HepG2 (cell line): ENCODE results near the gene MIR17HG. TPM values are rescaled to one million over a fixed set of nuclear protein-coding genes. Genes with fewer than 3 reads are reported as not detected.

Experiments used
- ATAC-seq: fragments of 200-7000 bp; cut with Tn5 transposase; 3 replicates; pipeline ENCODE4 v1.9.1; 2020; ENCODE audit warnings: mild to moderate bottlenecking, moderate library complexity
- BruUV-seq: library from RNA; stranded (reverse); fragments of 400-500 nt; replicated peaks from 2 replicates; lab custom pipeline; 2021; lab: Mats Ljungman, UMichigan
- CTCF ChIA-PET: fragments of 300-600 bp; formaldehyde crosslinking; extraction: SDS; loops from one replicate; lab custom pipeline; 2021; ENCODE audit warnings: low total read pairs, inconsistent platforms, low intra/inter-chr PET ratio; lab: Yijun Ruan, JAX
- POLR2A ChIA-PET: fragments of 350-600 bp; sonication (Branson Sonifier 250); formaldehyde crosslinking; loops from one replicate; lab custom pipeline; 2020; ENCODE audit warnings: antibody characterized with exemption, inconsistent platforms; lab: Yijun Ruan, JAX
- DNase-seq: peaks from one replicate; pipeline ENCODE4 v3.0.0-alpha.2; 2015; ENCODE audit warnings: low spot score
- FAIRE-seq: peaks from 3 replicates; lab custom pipeline; 2011; peaks lifted over from hg19 to GRCh38; lab: Jason Lieb, UNC
- H2AFZ ChIP-seq: one replicate; pipeline ENCODE4 v1.6.1; 2011; ENCODE audit warnings: low read length, inconsistent platforms
- H3K27ac ChIP-seq: fragments of 300-600 bp; 3 replicates; pipeline ENCODE4 v1.8.0; 2011; ENCODE audit warnings: mixed run types, mild to moderate bottlenecking, mixed read lengths, low read length, inconsistent platforms; ENCODE audit not compliant: insufficient read depth; ENCODE audit errors: extremely low read length
- H3K27me3 ChIP-seq, 2 experiments: fragments of 200-600 bp in 1 of 2; 2 replicates in 1 of 2; 3 replicates in 1 of 2; pipeline versions ENCODE4 v1.6.0 to v1.8.0; 2011; ENCODE audit warnings: low read length in 2 of 2, mild to moderate bottlenecking in 2 of 2, moderate library complexity in 2 of 2, inconsistent platforms in 1 of 2; ENCODE audit not compliant: insufficient read depth in 2 of 2, control insufficient read depth in 1 of 2
- H3K36me3 ChIP-seq, 2 experiments: fragments of 200-600 bp in 1 of 2; replicated peaks in 1 of 2; 2 replicates in 1 of 2; 3 replicates in 1 of 2; pipeline versions ENCODE4 v1.5.1 to v1.8.0; 2011; ENCODE audit warnings: low read length in 2 of 2, inconsistent platforms in 1 of 2; ENCODE audit not compliant: insufficient read depth in 2 of 2, control insufficient read depth in 1 of 2
- H3K4me1 ChIP-seq: 2 replicates; pipeline ENCODE4 v1.5.1; 2012; ENCODE audit warnings: low read length, inconsistent platforms; ENCODE audit not compliant: insufficient read depth
- H3K4me2 ChIP-seq: 2 replicates; pipeline ENCODE4 v1.6.0; 2011; ENCODE audit warnings: low read depth, low read length, inconsistent platforms
- H3K4me3 ChIP-seq, 3 experiments: fragments of 200-600 bp in 1 of 3; sonication (generic), shearing (Covaris generic) in 1 of 3; replicated peaks in 1 of 3; 2 replicates each; pipeline ENCODE4 v1.5.1; 2011 to 2016; ENCODE audit warnings: low read length in 3 of 3, inconsistent platforms in 2 of 3, low read depth in 2 of 3, mild to moderate bottlenecking in 2 of 3, control low read depth in 1 of 3, mixed read lengths in 1 of 3; ENCODE audit not compliant: insufficient read depth in 1 of 3
- H3K79me2 ChIP-seq: one replicate; pipeline ENCODE4 v1.6.1; 2011; ENCODE audit warnings: low read length, inconsistent platforms; ENCODE audit not compliant: insufficient read depth
- H3K9ac ChIP-seq: 2 replicates; pipeline ENCODE4 v1.6.0; 2011; ENCODE audit warnings: mild to moderate bottlenecking, low read depth, low read length, inconsistent platforms; ENCODE audit not compliant: insufficient read depth
- H3K9me3 ChIP-seq: 2 replicates; pipeline ENCODE4 v1.5.1; 2012; ENCODE audit warnings: mild to moderate bottlenecking, low read length
- H4K20me1 ChIP-seq: 2 replicates; pipeline ENCODE4 v1.6.0; 2011; ENCODE audit warnings: inconsistent platforms, mild to moderate bottlenecking, low read length, moderate library complexity; ENCODE audit not compliant: insufficient read depth
- HNF4A ChIP-seq: sonication (generic); formaldehyde crosslinking; IDR thresholded peaks from 2 replicates; pipeline ENCODE4 v1.4.0; 2020; ENCODE audit warnings: missing genetic modification reagents
- NFIC ChIP-seq: IDR thresholded peaks from 2 replicates; pipeline ENCODE4 v1.6.1; 2012; ENCODE audit warnings: mild to moderate bottlenecking, low read length, inconsistent platforms
- ONECUT2 ChIP-seq: sonication (generic); formaldehyde crosslinking; IDR thresholded peaks from 2 replicates; pipeline ENCODE4 v1.4.0; 2020; ENCODE audit warnings: missing genetic modification reagents
- POLR2AphosphoS5 ChIP-seq: IDR thresholded peaks from 2 replicates; pipeline ENCODE4 v1.6.1; 2012; ENCODE audit warnings: low read depth, low read length
- REPIN1 ChIP-seq: sonication (generic); formaldehyde crosslinking; IDR thresholded peaks from 2 replicates; pipeline ENCODE4 v1.8.0; 2022; ENCODE audit warnings: missing genetic modification reagents, low read depth, mild to moderate bottlenecking, borderline replicate concordance
- SSRP1 ChIP-seq: IDR thresholded peaks from 2 replicates; pipeline ENCODE4 v1.6.1; 2016; ENCODE audit warnings: control low read depth
- ZKSCAN5 ChIP-seq: sonication (generic); formaldehyde crosslinking; IDR thresholded peaks from 2 replicates; pipeline ENCODE4 v1.5.1; 2020; ENCODE audit warnings: mild to moderate bottlenecking, missing genetic modification reagents
- ZNF430 ChIP-seq: sonication (generic); formaldehyde crosslinking; IDR thresholded peaks from 2 replicates; pipeline ENCODE4 v1.9.0; 2021; ENCODE audit warnings: mild to moderate bottlenecking, missing genetic modification reagents
- WGBS: methylation state at CpG from one replicate; pipeline ENCODE4 v1.1.6; 2017; ENCODE audit warnings: low lambda C conversion rate; 5-methylcytosine and 5-hydroxymethylcytosine counted together
- in situ Hi-C: cut with HindIII; loops from 2 replicates; pipeline ENCODE4 v1.10.0; 2017; ENCODE audit warnings: low pct_unique_long_range_greater_than_20kb; ENCODE audit not compliant: extremely low pct_ligation_motif_present
- intact Hi-C: fragments of 100-400 bp; cut with micrococcal nuclease; formaldehyde crosslinking; loops from one replicate; pipeline ENCODE4 v1.10.0; 2022; ENCODE audit not compliant: unreplicated experiment
- polyA plus RNA-seq, 8 experiments: library from polyadenylated mRNA; depleted of rRNA in 3 of 8; stranded (reverse) in 7 of 8; unstranded in 1 of 8; fragments of >200 nt; fragmentation: Illumina TruSeq in 4 of 8; extraction: Trizol in 4 of 8; gene quantifications; 2 replicates each; pipeline versions ENCODE4 v1.2.1 to v1.2.3, GENCODE V29; 2011 to 2016; ENCODE audit warnings: low read depth in 4 of 8, missing spikeins in 1 of 8, mixed read lengths in 1 of 8; ENCODE audit not compliant: insufficient read depth in 1 of 8
- total RNA-seq, 5 experiments: library from RNA; depleted of rRNA; stranded (reverse); fragments of >200 nt; fragmentation: Illumina TruSeq; extraction: Trizol; gene quantifications; 2 replicates each; pipeline ENCODE4 v1.2.3, GENCODE V29; 2016; ENCODE audit warnings: low read depth in 1 of 5
- TF ChIP-seq, protein P1 (sequence below): sonication (generic); formaldehyde crosslinking; IDR thresholded peaks from 2 replicates; pipeline ENCODE4 v1.4.0; 2020; ENCODE audit warnings: mild to moderate bottlenecking, missing genetic modification reagents
- TF ChIP-seq, protein P2 (sequence below): sonication (generic); formaldehyde crosslinking; IDR thresholded peaks from 2 replicates; pipeline ENCODE4 v1.9.0; 2022; ENCODE audit warnings: low read depth, missing genetic modification reagents
- TF ChIP-seq, protein P3 (sequence below): sonication (generic); formaldehyde crosslinking; conservative IDR thresholded peaks from 2 replicates; pipeline ENCODE4 v1.4.0; 2020; ENCODE audit warnings: mild to moderate bottlenecking, missing genetic modification reagents, moderate library complexity
- TF ChIP-seq, protein P4 (sequence below), 2 experiments: sonication (generic) in 1 of 2; formaldehyde crosslinking in 1 of 2; IDR thresholded peaks; 2 replicates each; pipeline versions ENCODE4 v1.5.1 to v1.6.1; 2011 to 2020; ENCODE audit warnings: borderline replicate concordance in 1 of 2, low read depth in 1 of 2, low read length in 1 of 2, mild to moderate bottlenecking in 1 of 2, missing genetic modification reagents in 1 of 2, moderate library complexity in 1 of 2

Gene MIR17HG
- total and polyA plus RNA-seq, 2 of the 13 experiments (the other 11 are each of a cell fraction or from before 2014, with no cell fraction given) = 2.5 to 12.3 TPM

DNA sequence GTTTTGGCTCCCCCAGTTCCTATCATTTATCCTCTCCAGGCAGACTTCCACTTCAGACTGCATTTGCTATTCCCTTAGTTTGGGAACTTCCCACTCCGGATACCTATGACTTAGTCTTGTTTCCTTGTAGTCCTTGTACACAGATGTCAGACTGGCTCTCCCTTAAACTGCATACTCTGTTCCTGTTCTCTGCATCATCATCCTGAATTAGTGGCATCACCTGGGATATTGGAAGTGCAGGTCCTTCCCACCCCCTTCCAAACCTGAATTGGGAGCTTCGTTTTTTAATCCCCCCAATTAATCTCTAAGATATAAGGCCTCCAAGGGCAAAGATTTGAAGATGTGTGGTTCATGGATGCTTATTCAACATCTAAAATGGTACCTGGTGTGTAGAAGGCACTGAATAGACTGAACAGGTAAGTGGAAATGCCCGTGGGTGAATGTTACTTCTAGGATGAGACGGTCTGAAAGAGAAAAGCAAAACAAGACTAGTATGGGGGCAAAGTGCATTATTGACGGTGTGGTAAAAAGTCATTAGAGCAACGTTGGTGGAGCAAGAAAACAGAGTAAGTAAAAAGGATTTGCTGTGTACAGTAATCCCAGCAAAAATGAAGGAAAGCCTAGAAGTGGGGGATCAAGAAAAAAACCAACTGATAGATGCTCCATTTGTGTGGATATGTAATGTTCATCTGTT is 9.6 kb downstream of the MIR17HG start:
- H3K36me3 ChIP-seq = peaks cover 5 to 39% of the 10 kb centered on the region in 2 experiments
- in situ Hi-C loops = no loop called here
- H3K9ac ChIP-seq = no peak overlapping the region
- FAIRE-seq (no peak), DNase-seq (no peak), ATAC-seq (peak; percentile 20)
- WGBS = 46% methylated on average over 6 of the region's 6 CpGs
- POLR2A ChIA-PET = no interaction called here
- H2AFZ ChIP-seq = no peak overlapping the region
- H3K79me2 ChIP-seq = peaks cover 10% of the 10 kb centered on the region
- BruUV-seq = no TSS peak
- peaks cover 100% of the 10 kb centered on the region for H3K4me1 ChIP-seq
- no peak overlapping the region for H3K4me3 ChIP-seq
- CTCF ChIA-PET = no interaction called here
- H3K4me2 ChIP-seq = no peak overlapping the region
- intact Hi-C loops = no loop called here
- H3K9me3 ChIP-seq = no peaks in the 10 kb centered on the region
- peak overlapping the region; percentile 32 for H3K27ac ChIP-seq
- peaks cover 48% of the 10 kb centered on the region for H4K20me1 ChIP-seq
- H3K27me3 ChIP-seq = no peaks in the 10 kb centered on the region
- TF ChIP-seq, protein P1, sequence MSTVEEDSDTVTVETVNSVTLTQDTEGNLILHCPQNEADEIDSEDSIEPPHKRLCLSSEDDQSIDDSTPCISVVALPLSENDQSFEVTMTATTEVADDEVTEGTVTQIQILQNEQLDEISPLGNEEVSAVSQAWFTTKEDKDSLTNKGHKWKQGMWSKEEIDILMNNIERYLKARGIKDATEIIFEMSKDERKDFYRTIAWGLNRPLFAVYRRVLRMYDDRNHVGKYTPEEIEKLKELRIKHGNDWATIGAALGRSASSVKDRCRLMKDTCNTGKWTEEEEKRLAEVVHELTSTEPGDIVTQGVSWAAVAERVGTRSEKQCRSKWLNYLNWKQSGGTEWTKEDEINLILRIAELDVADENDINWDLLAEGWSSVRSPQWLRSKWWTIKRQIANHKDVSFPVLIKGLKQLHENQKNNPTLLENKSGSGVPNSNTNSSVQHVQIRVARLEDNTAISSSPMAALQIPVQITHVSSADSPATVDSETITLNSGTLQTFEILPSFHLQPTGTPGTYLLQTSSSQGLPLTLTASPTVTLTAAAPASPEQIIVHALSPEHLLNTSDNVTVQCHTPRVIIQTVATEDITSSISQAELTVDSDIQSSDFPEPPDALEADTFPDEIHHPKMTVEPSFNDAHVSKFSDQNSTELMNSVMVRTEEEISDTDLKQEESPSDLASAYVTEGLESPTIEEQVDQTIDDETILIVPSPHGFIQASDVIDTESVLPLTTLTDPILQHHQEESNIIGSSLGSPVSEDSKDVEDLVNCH (CRISPR knock-in tag) = no peak
- TF ChIP-seq, protein P2, sequence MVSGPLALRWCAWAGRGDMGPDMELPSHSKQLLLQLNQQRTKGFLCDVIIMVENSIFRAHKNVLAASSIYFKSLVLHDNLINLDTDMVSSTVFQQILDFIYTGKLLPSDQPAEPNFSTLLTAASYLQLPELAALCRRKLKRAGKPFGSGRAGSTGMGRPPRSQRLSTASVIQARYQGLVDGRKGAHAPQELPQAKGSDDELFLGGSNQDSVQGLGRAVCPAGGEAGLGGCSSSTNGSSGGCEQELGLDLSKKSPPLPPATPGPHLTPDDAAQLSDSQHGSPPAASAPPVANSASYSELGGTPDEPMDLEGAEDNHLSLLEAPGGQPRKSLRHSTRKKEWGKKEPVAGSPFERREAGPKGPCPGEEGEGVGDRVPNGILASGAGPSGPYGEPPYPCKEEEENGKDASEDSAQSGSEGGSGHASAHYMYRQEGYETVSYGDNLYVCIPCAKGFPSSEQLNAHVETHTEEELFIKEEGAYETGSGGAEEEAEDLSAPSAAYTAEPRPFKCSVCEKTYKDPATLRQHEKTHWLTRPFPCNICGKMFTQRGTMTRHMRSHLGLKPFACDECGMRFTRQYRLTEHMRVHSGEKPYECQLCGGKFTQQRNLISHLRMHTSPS (CRISPR knock-in tag) = no peak
- TF ChIP-seq NFIC (0 out of 2 replicates have a peak, but pooled peaks have one; percentile 34), ONECUT2 (CRISPR knock-in tag) (peak; percentile 54; the same call in 1 of the 2 replicates), POLR2AphosphoS5 (peak; percentile 66; the same call in 1 of the 2 replicates), HNF4A (peak; percentile 68), ZKSCAN5 (CRISPR knock-in tag) (no peak), REPIN1 (CRISPR knock-in tag) (0 out of 2 replicates have a peak, but pooled peaks have one; percentile 24), ZNF430 (CRISPR knock-in tag) (0 out of 2 replicates have a peak, but pooled peaks have one; percentile 20), SSRP1 (CRISPR knock-in tag) (peak; percentile 19; the same call in 1 of the 2 replicates)
- TF ChIP-seq, protein P3, sequence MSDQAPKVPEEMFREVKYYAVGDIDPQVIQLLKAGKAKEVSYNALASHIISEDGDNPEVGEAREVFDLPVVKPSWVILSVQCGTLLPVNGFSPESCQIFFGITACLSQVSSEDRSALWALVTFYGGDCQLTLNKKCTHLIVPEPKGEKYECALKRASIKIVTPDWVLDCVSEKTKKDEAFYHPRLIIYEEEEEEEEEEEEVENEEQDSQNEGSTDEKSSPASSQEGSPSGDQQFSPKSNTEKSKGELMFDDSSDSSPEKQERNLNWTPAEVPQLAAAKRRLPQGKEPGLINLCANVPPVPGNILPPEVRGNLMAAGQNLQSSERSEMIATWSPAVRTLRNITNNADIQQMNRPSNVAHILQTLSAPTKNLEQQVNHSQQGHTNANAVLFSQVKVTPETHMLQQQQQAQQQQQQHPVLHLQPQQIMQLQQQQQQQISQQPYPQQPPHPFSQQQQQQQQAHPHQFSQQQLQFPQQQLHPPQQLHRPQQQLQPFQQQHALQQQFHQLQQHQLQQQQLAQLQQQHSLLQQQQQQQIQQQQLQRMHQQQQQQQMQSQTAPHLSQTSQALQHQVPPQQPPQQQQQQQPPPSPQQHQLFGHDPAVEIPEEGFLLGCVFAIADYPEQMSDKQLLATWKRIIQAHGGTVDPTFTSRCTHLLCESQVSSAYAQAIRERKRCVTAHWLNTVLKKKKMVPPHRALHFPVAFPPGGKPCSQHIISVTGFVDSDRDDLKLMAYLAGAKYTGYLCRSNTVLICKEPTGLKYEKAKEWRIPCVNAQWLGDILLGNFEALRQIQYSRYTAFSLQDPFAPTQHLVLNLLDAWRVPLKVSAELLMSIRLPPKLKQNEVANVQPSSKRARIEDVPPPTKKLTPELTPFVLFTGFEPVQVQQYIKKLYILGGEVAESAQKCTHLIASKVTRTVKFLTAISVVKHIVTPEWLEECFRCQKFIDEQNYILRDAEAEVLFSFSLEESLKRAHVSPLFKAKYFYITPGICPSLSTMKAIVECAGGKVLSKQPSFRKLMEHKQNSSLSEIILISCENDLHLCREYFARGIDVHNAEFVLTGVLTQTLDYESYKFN (CRISPR knock-in tag) = 0 out of 2 replicates have a peak, but pooled peaks have one; percentile 29
- TF ChIP-seq, protein P4, sequence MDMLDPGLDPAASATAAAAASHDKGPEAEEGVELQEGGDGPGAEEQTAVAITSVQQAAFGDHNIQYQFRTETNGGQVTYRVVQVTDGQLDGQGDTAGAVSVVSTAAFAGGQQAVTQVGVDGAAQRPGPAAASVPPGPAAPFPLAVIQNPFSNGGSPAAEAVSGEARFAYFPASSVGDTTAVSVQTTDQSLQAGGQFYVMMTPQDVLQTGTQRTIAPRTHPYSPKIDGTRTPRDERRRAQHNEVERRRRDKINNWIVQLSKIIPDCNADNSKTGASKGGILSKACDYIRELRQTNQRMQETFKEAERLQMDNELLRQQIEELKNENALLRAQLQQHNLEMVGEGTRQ (IDR thresholded peaks at IDR 0.05; ENCODE audit: low read depth, low read length) = no peak
- TF ChIP-seq, protein P4 (CRISPR knock-in tag; IDR thresholded peaks at IDR 0.05; ENCODE audit: borderline replicate concordance) = no peak
